NCI-H187 treated with DMSO at 0.1 percent for 48 hours (cell line): ENCODE data around the gene RPL23.

ENCODE experiments used
- DNase-seq: peaks from one replicate; lab custom pipeline; 2025; lab: John Stamatoyannopoulos, UW

The RPL23 gene

DNA sequence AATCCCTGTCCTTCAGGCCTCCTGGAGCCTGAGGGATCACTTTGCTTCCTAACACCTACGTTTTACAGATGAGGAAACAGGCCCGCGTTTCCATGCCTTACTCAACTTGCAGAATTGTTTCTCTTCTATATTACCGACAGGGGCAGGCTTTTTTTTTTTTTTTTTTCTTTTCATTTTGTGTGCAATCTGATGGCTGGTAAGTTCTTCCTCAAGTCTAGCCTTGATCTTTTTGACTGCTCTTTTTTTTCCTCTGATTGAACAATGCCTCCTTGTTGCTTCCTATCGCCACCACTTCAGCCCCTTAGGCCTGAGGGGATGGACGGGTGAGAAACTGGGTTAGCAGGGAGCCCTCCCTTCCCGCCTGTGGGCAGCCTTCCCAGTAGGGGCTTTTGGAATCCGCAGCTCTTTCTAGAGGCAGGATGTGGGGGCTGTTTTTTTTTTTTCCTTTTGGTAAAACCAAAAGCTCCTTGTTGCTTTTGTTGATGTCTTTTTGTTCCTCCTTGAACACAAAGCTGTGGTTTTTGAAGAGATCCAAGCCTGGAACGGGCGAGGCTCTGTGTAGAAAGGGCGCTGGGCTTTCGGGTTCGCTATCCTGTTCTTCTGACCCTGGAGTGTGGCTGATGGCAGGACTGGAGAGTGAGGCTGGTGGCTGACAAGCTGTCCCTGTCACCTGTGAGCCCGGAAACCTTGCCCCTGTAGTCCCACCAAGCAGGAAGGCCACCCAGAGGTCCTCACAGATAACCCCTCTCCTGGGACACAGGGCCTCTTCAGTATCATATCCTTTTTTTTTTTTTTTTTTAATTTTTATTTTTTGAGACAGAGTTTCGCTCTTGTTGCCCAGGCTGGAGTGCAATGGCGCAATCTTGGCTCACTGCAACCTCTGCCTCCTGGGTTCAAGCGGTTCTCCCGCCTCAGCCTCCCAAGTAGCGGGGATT, 30.3 kb upstream of the RPL23 start:
- no peak for DNase-seq

DNA sequence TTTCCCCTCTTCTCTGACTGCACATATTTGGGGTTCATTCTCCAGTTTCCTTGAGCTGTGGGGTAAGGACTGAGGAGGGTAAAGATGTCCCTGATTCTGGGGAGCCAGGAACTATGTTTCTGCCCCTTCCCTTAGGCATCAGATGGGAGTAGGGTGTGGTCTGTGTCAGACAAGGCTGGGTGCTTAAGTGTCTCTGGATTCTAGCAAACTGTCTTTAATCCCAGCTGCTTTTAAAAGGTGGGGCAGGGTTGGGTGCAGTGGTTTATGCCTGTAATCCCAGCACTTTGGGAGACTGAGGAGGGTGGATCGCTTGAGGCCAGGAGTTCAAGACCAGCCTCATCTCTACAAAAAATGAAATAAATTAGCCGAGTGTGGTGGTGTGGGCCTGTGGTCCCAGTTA, 29.3 kb upstream of the RPL23 start:
- no peak for DNase-seq

DNA sequence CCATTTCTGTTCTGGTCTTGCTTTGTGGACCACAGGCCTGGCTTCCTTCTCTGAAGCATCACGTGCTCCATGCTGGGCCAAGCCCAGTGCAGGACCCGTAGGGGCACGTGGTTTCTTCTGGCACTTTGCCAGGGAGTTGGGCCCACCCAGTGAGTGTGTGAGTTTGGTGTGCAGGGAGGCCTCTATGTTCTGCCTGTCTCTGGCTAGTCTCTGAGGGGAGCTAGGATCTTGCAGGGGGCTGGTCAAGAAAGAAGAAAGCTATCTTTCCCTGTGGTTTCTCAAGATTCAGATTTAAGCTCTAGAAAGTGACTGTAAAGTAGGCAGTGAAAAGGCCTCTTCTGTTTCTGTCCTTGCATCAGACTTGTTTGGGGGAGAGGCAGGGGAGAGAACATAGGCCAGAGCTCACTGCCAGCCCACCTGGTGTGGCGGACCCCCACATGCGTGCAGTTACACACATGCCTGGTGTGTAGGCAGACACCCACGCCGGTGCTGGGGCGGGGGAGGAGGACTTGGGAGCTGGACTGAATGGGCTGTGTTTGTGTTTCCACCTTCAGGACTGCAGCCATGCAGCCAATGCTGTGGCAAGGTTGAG, 28.2 kb upstream of the RPL23 start:
- no peak for DNase-seq

DNA sequence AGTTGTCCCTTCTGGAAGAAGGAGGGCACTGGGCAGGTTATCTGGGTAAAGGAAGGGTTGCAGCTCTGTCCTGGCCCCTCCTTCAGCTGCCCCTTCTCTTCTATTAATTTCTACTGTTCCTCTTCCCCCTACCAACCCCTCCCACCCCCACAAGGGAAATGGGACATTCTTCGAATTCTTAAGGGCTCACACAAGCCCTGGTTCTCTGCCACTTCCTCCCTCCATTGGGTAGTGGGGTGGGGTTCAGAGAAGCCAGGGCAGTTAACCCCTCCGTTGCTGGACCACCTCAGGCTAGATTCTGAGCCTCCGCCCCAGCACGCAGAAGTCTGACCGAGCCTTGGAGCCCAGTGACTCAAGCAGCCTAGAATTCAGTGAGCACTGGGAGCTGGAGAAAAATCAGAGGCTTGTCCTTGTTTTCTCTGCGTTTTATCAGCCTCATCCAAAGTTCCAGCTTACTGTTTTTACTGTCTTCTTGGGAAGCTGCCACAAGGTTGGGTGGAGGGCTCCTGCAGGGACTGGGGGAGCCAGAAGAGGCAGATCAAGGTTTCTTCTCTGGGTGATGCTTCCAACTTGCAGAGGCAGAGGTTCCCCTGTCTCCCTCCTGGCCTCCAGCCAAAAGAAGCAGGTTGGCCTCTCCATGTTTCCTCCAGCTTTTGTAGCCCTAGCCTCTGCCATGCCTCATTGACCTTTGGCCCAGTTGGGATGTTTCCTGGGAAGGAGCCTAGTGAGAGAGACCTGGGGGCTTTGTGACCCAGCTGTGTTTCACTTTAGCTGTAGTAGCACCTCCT, 26.6 kb upstream of the RPL23 start:
- no peak for DNase-seq

DNA sequence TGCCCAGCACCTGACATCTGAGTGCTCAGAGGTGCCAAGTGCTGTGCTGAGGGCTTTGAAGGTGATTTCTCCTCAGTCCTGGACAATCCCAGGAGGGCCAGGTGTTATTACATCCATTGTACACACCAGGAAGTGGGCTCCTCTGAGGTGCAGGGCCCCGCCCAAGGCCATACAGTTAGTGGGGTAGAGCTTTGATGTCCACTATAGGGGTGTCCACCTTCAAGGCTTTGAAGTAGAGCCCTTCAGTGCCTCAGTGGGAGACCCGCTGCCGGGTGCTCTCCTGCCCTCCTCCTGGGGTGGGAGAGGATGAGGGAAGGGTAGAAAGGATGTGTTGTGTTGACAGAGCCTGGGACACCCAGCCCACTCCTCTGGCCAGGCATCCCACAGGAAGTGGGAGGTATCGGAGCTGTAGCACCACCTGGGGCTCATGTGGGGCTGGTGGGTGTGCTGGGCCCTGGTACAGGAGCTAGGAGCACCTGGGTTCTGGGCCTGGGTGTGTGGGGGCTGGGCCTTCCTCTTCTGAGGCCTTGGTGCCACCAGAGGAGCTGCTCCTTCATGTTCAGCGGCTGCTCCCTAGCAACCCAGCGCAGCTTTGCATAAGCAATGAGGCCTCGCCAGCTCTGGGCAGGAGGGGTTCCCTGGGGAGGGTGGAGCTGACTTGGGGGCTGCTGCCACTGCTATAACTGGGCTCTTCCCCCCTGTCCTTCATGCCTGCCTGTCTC, 23.8 kb upstream of the RPL23 start:
- DNase-seq: no peak

DNA sequence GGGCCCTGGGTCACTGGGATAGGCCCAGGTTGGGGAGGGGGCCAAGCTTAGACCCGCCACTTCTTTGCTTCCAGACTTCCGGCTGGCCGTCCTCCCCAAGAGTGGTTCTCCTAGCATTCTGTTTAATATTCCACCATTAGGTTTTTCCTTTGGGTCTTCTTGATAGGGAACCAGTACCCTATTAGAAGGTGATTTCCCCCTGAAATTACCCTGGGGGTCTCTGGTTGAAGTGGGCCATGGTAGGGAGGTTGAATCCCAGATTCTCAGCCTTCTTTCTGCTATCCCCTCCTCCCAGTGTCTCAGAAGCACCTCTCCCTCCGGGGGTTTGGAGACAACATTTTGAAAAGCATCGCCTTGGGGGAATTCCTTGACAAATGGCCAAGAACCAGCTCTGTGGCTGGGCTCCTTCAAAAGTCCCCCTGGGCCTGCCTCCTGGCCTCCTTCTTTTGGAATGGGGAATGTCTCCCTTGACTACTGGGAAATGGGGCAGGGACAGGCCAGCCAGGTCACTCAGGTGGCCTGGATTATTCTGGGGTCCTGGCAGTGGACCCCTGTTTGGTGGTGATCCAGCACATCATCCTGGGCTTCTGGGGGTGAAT, 22.1 kb upstream of the RPL23 start:
- no peak for DNase-seq

DNA sequence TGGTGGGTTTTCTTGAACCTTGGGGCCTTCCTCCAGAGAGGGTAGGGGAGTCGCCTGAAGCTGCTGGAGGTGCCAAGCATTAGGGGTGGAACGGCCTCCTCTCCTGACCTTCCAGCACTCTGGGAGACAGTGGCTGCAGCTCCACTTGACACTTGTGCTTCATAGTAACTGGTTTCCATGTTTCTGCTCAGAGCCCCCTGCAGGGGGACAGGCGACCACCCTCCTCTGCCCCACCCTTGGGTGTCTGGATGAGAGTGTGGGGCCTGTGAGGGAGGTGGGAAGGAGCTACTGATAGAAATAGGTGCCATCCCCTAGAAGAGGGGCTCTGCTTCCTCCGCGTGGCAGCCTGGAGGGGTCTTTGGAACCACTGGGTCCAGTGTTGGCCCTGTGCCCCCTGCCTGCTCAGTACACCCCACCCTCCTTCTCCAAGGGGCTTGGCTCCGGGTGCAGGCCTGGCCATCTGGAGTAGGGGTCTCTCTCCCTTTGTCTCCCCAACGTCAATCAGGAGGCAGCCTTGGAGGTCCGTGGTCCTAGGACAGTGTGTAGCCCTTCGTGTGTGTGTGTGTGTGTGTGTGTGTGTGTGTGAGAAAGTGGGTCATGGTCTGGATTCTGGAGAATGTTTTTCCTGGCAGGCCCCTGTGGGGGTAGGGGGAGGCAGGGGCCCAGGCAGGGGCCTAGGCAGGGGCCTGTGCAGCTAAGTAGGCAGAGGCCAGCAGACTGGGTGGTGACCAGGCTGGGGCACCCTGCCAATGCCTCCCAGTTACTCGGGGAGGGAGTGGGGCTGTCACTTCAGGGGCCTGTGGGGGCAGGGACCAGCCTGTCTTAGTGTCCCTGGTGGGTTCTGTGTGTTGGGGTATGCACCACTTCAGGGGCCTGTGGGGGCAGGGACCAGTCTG, 21.2 kb upstream of the RPL23 start:
- DNase-seq: no peak

DNA sequence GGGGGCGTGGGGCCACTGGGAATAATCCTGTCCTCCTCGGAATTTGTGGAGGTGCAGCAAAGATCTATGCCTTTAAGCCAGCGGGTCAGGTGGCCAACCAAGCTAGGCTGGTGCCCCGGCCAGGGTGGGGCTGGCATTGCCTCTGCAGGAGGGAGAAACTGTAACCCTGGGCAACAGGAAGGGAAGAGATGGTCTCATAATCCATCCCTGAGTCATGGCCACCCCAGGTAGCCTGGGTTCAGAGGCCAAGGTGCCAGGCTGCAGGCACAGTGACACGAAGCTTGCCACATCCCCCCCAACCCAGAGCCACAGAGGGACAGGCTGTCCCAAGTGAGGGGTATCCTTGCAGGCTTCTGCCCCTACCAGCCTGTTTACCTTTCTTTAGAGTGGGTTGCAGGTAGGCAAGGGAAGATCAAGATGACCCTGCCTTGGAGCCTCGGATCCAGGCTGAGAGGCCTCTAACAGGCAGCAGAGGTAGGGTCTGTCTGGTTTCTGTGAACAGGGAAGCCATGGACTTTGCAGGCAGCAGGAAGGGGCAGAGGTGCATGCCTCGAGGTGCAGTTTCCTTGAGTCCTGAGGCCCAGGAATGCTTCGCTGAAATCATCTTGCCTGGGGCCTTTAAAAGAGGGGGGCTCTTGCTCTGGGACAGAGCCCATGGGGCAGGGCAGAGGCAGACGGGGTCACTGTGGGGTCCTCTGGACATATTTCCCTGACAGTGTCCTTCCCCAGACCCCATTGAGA, 20.3 kb upstream of the RPL23 start:
- DNase-seq: no peak

DNA sequence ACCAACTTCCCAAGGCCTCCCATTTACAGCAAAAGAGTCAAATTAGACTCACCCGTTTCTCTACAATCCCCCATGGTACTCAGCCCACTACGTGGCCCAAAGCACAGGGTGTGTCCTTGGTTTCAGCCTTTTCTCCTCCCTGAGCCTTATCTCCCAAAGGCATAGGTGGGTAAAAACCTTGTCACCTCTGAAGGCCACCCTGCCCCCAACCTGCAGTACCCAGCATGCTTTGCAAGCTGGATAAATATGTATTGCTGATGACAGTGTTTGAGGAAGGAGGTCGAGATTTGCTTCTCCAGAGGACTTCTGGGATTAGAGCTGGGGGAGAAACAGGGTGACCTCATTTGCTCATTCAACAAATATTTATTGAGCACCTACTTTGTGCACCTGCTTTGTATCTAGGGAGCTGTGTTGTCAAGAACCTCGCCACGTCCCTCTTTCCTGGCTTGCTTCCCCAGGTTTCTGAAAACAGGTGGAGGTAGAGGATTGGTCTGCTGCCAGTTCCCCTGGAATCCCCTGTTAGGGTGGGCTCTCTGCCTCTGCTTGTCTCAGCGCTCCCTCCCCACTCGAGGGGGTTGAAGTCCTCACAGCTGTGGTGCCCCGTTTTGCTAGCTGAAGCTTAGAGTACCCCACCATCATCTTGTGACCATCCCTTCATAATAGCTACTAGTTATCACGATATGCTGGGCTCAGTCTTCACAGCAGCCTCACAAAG, 19.3 kb upstream of the RPL23 start:
- no peak for DNase-seq

DNA sequence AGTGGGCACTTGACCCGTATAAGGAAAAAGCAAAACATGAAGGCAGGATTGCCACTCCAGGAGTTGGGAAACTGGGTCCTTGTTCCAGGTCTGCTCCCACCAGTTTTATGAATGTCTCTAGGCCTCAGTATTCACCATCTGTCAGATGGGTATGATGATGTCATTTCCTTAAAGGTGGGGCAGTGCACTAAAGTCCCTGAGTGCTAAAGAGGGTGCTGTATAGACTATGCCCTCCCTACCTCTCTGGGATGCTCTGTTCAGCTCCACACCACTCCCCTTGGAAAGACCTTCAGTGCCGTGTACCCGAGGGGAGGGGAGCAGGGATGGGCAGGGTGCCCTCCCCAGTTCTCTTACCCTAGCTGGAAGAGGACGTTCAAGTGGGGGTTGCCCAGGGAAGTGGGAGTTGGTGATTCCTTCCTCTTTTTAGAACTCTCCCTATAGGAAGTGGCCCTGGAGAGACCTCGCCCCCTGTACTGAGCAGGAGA, 18.5 kb upstream of the RPL23 start:
- DNase-seq: no peak

DNA sequence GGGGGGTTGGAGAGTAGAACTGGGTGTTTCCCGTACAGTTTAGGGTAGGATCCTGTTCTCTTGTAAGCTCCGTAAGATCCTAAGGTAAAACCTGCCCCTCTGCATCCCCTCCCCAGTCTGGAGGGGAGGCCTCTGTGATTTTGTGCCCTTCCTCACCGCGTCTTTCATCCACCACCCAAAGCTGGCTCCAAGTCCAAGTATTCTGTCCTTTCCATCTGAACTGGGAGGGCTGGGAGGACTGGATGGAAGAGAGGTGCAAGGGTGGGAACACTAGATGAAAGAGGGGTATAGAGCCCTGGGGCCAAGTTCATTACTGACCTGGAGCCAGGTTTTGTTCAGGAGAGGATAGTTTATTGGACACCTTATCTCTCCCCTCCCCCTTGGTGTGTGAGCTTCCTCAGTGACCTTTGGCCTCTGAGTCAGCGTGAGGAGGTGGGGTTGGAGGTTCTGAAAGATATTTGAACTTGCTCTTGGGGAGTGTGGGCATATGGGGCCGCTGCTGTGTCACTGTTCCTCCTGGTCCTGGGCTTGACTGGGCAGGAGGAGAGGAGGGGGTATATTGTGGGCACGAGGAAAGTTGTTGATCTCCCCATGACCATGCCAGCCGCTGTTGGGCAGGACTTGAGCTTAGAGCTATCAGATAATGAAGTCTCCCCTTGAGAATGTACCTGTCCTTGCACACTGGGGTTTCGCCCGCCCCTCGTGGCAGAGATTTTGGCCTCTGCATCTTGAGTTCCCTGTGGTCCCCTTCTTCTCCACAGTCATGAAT, 17.9 kb upstream of the RPL23 start:
- no peak for DNase-seq

DNA sequence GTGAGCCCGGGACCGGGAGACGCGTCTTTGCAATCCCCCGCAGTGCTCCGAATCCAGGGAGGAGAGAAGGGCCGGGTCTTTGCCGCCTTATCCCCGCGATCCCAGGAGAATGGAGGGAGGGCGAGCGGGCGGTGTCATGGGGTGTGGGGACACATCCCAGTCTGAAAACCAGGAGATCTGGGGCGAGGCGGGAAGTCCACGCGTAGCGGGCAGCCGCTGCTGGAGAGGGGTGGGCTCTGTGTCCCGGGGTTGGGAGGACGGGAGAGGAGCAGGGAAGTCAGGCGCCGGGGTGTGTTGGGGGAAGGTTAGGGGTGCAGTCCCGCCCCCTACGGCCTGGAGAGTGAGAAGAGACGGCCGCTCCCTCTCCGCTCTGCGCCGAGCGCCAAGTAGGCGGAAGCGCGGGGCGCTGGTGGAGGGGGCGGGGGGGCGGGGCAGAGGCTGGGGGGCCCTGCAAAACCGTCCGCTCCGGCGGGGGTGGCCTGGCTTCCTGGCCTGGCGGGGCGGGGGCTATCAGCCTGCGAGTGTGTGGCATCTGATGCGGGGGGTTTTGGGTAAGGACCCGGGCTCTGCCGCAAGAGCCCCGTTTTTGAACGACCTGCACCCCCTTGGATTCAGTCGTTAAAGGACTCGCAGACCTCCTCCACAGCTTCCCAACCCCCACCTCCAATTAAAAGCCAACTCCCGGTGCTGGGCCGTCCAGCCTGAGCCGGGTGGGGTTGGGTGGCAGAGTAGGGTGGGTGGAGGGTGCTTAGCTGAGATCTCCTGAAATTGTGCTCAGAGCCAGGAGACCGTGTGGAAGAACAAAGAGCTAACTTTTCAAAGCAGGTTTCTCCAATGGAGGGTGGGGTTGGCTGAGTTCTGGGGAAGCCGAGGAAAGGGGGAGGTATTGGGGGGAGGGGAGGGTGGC, 17.0 kb upstream of the RPL23 start:
- no peak for DNase-seq

DNA sequence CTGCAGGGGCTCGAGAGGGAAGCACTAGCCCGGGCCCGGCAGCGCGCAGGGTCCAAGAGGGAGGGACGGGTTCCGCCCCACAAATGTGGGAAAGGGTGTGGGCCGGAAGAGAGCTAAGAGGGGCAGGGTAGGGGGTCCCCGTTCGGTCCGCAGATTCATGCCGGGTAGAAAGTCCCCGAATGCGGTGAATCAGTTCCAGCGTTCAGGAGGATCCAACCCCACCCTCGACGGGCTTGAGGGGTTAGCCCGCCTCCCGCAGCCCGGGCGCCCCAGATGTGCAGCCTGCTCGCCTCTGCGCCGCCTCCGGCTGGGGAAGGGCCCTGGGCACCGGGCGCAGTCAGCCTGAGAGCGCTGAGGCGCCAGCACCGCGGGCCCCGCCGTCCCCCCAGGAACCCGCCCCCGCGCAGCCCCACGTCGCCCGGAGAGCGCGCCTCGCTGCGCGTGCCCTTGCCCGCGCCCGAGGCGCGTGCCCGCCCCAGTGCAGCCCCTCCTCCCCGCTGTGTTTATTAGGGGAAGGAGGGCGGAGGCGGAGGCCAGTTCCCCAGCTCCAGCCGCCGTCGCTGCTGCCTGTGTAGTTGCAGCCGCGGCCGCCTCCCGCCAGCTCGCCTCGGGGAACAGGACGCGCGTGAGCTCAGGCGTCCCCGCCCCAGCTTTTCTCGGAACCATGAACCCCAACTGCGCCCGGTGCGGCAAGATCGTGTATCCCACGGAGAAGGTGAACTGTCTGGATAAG, 16.2 kb upstream of the RPL23 start, which contains the start of gene LASP1:
TSS of gene LASP1 (plus strand) at position 533 of the 733 bp plus-strand sequence. CDS start at position 665, 132 bp downstream.
- DNase-seq: no peak

DNA sequence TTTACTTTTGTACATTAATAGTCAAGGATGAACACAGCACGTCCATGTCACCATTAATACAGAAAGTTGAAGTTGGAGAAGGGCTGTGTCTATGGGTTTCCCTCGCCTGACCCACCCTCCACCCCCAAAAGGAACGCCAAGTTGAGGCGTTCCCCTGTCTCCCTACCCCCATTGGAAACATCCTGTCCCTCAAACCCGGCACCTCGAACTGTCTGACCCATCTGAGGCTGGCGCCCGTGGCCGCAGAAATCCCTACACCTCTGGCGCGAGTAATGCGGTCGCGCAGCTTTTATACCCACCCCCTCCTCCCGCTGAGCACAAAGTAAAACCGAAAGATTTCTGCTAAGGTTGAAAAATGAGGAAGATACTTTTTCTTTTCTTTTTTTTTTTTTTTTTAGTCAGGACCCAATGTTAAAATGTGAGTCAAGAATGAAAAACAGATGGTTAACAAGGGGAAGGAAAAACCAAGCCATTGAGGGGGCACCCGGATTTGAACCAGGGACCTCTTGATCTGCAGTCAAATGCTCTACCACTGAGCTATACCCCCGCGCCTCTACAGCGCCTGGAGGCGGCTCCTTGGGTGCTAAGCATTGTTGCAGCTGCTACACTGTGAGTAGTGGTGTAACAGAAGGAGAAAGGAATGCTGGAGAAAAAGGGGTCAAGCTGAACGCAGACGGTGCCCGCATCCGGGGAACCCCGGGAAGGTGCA, 15.4 kb upstream of the RPL23 start:
- DNase-seq: no peak

DNA sequence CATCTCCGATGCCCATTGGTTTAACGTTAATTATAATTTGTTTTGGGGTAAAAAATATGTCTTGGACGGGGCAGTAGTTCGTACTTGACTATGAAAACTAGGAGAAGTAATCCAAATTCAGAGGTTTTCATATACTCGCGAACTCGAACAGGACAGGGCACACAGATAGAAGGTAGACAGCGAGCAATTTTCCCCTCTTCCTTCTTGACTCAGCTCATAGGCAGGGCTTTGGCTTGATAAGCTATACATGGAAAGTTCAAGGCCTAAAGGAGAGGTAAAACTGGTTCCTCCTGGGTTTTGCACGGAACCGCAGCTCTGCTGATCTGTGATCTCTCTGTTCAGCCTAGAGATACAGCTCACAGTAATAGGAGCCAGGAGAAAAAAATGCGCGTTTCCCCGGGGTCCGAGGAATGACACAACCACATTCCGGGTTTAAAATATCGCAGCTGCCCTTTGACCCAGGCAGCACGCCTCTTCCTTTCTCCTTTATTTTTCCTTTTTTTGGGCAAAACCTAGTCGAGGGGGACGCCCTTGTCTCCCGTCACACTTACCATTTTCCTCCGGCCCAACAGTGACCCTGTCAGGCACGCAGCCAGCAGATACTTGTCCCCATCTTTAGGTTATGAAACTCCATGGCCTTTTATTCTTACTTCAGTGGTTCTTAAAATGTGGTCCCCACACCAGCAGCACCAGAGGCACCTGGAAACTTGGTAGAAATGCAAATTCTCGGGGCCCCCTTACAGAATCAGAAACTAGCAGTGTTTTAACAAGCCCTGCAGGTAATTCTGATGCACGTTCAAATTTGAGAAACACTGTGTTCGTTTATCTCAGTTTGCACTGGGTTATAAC, 14.7 kb upstream of the RPL23 start:
- DNase-seq: no peak
